ENCODE measurements around the gene AKAP8.
A peak's percentile ranks its signal among the peaks of the same experiment; 100 is the strongest.
"Not testable (repeated sequence)": the region's sequence is repeated elsewhere in the genome, so short reads cannot be mapped to it uniquely, and the experiment has no call there.

The AKAP8 gene

DNA sequence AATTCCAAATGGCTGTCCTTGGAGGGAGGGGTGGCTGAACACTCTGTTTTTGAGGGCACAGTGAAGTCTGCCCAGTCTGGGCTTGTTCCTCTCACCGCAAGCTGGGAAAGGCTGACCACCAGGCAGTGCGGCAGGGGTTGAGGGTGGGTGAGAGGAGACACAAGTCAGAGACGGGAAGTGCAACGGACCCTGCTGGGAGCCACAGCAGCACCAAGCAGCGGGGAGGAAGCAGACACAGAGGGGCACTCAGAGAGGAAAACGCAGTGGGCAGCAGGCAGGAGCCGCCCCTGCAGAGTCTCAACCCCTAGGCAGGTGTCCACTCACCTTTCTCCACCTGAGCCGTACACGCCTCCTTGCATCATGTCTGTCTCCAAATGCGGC lies 23.6 kb upstream of the AKAP8 start:
- no peak for DNase-seq

DNA sequence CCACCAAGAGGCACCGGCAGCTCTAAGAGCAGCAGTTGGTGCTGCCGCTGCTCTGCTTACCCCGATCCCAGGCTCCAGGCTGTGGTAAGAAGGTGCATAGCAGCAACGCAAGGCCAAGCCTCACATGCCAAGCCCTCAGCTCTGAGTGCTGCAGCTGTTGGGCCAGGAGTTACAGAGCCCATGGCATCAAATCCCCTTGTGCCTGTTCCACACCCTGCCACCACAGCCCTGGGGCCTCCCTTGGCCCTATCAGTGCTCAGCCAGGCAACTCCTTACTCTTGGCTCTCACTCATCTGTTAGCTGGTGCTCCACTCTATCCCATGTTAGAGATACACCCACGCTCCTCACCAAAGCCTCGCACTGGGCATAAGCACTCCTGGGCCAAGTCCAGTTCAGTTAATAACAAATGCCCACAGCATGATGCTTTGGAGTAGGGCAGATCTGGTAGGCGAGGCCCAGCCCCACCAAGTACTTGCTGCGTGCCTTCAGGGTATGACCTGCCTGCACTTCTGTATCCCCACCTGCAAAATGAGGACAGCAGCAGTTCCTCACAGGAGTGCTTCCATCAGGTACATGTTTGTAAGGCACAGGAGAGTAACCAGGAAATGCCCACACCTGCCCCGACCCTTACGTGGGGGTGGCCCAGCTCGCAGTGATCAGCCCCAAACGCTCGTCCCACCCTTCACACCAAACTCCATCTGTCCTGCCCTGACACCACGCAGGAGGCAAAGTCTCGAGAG lies 23.0 kb upstream of the AKAP8 start:
- DNase-seq = no peak

DNA sequence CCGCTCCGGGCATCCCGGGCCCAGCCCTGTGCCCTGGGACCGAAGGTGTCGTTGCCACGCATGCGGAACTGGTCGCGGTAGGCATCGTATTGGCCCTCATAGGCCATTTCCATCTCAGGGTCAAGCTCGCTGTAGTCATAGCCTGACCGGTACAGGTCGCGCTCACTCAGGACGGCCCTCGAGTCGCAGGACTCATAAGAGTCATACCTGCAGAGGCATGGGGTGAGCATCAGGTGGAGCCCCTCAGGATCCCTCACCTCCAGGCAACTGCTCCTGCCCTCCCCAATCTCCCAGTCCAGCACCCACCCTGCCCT lies 21.8 kb upstream of the AKAP8 start:
- DNase-seq = no peak

DNA sequence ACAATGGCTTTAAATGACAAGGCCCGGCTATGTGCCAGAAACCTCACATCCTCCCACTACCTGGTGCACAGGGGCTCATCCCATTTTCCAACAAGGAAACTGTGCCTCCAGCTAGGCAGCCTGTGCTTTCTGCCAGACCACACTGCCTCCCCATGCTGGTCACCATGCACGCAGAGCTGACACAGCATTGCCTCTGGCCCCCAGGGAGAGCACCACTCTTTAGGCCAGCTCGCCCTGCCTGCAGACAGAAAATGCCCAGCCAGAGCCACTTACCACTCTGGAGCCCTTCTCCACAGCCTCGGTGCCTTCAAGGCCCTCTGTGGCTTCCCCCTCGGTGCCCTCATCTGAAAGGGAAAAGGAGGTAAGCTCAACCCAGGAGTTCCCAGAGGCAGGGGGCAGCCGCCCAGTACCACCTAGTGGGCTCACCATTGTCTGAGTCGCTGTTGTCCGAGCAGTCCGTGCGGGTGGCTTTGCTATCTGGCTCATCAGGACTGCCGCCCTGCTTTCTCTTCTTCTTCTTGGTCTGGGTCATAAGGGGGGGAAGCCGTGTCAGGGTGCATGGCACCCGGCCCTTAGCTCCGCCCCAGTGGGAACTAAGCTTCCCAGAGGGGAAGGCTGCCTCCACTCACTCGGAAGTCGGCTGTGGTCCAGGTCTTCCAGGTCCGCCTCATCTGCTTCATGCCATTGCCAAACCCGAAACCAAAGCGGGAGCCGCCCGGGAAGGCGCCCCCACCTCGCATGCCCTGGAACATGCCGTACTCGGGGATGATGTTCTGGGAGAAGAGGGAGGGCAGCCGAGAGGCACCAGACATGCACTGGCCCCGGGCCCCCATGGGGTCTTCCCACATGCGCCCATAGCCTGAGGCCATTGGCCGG lies 21.2 kb upstream of the AKAP8 start:
- no peak for DNase-seq

DNA sequence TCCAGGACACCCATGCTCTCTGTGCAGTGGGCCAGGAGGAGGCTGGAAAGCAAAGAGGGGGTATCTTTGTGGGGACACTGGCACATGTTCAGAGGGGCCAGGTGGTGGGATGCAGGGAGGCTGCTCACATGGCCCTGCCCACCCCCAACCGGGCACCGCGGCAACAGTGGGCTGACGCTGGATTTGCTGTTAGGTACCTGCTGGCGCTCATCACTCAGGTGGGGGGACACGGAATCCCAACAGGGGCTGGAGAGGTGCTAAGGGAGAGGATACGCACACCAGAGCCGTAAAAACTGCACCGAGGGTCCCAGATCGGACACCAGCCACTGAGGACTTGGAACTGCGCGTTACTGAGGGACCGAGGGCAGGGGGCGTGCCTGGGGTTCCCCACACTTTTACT lies 20.0 kb upstream of the AKAP8 start:
- no peak for DNase-seq

DNA sequence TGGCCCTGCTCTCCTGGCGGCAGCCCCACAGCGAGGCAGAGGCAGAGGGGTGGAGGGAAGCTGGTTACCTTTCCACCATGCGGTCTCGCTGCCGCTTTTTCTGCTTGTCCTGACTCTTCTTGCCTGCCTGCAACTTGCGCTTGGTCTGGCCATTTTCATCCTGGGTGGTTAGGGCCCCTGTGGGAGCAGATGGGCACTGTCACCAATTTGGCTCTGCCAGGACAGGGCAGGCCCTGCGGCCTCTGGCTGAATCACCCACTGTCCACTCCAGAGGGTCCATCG lies 19.6 kb upstream of the AKAP8 start:
- DNase-seq = no peak

DNA sequence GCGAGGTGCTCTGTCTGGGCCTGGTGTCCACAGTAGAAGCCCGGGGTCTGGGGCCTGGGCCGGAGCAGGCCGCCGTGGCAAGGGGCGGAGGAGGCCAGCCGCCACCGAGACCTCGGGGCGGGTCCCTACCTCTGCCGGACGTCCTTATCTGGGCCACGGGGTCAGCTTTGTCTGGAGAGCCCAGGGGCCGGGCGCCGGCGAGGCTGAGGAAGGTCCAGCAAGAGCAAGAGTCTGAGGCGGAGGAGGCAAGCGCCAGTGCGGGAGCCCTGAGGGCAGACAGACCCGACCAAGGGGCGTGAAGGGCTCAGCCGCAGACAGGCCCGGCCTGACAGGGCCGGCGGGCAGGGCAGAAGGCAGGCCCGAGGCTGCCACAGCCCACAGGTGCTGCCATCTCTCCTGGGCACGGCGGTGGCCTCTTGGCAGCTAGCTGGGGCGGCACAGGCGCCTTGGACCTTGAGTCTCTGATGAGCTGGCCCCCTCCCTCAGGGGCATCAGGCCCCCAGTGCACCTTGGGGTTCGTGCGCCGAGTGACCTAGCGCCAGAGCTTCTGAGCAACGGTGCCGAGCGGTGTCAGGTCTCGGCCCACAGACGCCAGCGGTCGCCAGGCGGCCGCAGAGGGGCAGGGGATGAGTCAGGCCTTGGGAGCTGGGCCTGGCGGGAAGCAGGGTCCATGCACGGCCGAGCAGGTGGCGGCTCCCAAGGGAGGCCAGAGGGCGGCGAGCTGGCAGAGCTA lies 19.1 kb upstream of the AKAP8 start:
- no peak for DNase-seq

DNA sequence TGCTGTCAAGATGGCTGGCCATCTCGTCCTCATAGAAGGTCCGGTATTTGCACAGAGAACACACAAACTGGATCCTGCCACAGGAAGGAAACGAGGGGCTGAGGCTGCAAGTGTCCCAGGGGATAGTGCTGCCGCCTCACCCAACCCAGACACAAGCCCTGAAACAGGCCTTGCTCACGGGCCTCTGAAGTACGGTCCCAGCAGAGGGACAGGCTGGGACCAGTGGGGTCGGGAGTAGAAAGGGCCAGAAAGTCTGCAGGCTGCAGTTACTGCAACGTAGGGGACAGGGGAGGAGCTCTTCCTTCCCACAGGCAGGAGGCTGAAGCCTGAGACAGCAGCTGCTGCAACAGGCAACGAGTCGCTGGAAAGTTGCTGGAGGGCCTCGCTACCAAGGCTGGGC lies 18.2 kb upstream of the AKAP8 start:
- no peak for DNase-seq

DNA sequence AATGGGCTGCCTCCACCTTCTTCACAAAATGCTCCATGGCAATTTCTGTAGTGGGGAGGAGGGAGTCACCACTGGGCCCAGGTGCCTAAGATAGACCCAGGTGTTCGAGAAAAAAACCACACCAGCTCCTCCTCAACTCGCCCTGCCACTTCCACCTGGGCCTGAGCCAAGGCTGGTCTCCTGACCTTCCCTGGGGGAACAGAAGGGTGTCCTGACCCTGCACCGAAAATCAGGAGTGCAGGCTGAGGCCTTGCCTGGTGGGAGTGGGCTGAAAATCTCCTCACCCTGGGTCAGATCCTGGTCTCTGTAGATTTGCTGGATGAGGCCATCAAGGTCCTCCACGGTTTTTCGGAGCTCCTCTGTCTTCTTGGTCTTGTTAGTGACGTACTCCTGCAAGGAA lies 17.6 kb upstream of the AKAP8 start:
- no peak for DNase-seq

DNA sequence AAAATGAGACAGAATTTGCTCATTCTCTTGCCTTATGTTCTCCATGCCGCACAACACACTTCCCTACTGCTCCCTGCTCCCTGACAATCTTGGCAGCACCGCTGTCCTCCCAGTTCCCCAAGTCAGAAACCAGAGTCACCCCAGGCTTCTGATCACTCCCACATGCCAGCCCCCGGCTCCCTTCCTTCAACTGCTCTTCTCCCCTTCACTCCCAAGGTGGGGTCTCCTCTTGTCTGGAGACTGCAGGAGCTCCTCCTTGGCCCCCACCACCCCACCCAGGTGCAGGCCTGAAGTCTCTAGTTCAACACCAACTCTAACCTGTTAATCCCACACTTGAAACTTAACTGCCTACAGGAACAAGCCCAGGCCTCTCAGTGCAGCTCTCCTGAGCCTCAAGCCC lies 16.8 kb upstream of the AKAP8 start:
- no peak for DNase-seq

DNA sequence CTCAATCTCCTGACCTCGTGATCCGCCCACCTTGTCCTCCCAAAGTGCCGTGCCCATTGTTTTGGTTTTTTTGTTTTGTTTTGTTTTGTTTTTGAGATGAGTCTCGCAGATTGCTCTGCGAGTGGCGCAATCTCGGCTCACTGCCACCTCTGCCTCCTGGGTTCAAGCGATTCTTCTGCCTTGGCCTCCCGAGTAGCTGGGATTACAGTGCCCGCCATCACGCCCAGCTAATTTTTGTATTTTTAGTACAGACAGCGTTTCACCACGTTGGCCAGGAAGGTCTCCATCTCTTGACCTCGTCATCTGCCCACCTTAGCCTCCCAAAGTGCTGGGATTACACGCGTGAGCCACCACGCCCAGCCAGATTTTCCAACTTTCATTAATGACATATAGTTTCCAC lies 15.7 kb upstream of the AKAP8 start:
- not testable (repeated sequence) for DNase-seq

DNA sequence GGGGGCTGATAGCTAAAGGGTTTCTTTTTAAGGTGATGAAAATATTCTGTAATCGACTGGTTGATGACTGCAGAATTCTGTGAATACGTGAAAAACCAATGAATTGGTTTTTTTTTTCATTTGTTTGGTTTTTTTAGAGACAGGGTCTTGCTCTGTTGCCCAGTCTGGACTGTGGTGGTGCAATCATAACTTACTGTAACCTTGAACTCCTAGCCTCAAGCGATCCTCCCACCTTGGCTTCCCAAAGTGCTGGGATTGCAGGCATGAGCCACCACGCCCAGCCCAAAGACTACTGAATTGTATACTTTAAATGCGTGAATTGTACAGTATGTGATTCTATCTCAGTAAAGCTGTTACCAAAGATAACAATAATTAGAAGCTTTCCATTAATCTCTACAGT lies 14.8 kb upstream of the AKAP8 start:
- DNase-seq = no peak

DNA sequence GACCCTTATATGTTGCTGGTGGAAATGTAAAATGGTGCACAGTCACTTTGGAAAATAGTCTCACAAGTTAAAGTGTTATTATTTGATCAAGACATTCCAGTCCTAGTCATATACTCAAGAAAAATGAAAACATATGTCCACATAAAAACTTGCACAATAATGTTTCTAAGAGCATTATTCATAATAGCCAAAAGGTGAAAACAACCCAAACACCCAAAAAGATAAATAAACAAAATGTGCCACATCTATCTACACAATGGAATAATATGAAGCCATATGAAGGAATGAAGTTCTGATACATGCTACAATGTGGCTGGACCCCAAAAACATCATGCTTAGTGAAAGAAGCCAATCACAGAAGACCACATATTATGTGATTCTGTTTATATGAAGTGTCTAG lies 14.4 kb upstream of the AKAP8 start:
- DNase-seq = no peak

DNA sequence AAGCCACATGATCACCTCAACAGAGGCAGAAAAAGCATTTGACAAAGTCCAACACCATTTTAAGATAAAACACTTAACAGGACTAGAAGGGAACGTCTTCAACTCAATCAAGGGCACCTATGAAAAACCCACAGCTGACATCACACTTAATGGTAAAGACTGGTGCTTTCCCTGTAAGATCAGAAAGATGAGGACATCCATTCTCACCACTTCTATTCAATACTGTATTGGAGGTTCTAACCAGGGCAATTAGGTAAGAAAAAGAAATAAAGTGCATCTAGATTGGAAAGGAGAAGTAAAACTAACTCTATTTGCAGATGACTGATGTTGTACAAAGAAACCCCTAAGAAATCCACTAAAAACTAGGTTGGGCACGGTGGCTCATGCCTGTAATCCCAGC lies 11.2 kb upstream of the AKAP8 start:
- no peak for DNase-seq

DNA sequence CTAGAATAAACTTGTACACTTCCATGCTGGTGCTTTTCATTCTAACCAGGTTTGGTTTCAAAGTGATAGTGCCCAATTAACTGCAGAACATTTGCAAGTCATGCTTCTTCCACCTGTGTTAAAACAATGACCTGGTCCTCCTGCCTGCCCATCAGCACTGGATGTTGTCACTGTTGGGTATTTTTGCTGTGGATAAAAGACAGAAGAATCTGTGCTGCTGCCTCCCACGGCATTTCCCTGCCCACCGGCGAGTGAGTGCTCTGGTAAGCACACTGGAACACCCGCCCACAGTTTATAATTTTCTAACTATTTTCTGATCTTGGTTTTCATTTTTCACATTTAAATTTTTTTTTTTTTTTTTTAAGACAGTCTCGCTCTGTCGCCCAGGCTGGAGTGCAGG lies 2.3 kb upstream of the AKAP8 start:
- no peak for DNase-seq

DNA sequence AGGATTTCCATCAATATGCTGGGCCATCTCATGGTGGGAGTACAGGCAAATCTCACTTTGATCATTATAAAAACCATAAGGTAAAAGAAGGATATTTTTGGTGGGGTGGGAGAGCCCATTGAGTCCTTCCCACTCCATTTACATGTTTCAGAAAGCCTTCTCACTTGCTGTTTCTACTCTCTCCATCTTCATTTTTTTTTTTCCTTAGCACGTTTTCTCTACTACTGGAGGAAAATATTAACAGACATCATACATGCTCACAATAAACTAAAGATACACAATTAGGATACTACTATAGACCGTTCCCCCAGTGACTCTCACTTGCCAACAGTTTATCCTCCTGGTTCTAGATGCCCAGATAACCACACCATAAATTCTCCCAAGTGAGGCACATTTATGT lies 1.8 kb upstream of the AKAP8 start:
- no peak for DNase-seq

DNA sequence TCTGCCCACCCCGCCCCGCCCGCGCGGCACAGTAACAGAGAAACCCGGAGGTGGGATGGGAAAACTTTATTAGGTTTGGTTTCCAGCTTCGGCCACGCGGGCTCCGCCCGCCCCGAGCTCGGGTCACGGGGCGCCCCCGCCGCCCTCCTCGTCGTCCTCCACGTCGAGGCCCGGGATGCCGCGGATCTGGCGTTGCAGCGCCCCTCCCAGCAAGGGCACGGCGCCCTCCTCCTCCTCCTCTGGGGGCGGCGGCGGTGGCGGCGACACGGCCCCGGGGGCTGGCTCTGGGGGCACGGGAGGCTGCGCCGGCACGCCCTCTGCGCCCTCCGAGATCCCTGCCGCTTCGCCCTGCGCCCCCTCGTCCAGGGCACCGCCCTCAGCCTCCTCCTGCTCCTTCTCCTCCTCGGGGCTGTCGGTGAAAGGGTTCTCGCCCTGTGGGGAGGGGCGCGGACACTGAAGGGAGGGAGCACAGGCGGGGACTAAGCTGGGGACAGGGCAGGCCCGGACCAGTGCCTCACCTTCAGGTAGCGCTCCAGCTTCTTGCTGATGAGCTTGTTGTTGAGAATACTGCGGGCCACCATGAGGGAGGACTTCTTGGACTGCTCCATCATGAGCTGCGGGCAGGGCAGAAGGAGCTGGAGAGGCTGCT lies 536 bp upstream of the AKAP8 start:
- DNase-seq = no peak

DNA sequence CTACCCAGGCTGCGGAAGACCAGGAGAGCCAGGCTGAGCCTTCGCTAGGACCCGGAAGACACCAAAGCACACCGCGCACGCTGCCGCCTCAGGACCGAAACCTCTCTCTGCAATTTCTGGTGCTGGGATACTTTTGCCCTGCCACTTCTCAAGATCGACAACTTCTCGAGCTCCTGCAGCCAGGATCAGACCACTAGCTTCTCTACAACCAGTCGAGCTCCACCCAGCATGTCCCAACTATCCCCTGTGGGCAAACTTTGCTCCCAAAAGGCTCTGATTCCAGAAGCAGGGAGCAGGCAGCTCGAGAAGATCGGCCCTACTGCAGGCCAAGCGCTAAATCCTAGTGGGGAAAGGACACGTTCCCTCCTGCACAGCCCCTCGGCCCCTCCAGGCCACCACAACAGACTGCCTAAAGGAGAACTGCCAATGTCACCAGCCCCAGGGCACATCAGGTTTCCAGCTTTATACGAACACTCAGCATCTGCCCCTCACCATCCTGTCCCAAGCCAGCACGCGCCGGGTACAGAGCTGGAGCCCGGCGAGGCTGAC lies 979 bp downstream of the AKAP8 start:
- DNase-seq = peak; percentile 44

DNA sequence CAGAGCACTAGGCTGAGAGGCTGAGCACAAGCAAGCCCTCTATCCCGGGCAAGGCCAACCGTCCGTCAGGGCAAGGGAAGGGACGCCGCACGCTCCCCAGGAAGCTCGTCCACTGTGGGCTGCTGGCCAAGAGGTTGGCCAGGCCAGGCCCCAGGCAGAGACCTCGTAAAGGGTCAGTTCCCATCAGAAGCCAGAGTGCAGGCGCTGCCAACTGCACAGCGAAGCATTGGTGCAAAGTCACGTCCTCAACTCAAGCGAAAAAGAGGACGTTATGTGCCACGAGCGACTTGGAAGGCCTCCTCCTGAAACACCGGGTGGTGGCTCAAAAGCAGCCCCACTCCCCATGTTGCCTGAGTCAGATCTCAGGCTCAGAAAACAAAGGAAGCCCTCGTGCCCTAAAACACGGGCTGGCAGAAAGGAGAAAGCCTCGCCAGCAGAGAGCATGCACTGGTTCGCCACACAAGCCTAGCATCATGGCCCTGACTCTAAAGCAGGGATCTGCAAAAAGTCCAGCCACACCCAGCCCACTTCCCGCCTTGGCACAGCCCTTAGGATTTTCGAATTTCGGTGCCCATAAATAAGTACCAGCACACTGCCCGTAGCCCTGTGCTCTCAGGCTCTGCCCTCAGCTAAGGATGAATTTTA lies 4.7 kb downstream of the AKAP8 start:
- DNase-seq = no peak

DNA sequence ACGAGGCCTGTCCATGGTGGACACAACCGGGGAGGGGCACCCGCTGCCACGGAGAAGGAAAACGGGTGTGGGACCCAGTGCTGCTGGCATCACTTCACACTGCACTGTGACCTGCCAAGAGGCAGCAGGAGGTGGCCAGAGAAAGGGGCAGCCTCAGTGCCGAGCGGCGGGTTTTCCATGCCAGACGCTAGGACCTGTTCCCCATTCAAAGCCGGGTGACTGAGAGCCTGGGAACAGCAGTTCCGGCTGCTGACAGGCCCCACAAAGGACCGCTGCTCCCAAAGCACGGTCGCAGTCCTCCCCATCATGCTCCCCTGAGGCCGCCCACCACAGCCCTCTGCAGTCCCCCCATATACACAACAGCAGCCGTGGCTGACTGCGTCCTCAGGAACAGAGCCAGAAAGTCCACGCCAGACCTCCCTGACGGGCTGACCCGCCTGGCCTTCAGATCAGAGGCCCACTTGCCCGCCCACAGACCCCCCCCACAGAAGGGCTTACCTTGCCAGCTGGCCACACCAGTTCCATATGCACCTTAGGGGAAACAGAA lies 5.4 kb downstream of the AKAP8 start:
- no peak for DNase-seq

DNA sequence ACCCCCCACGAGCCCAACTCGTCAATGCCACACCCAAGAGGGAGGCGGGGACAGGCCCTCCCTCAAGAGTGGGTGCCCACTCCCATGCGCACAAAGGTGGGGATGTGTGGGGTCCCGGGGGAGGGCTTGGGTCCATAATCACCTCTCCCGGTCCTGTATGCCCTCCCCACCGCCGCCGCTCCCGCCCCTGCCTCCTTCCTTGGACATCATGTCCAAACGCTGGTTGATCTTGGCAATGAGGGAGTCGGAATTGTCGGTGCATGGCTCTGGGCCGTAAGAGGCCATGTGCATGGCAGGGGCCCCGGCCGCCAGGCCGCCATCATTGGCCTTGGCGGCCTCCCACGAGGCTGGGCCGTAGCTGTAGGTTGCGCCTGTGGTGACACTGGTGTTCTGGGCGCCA lies 5.9 kb downstream of the AKAP8 start:
- no peak for DNase-seq

DNA sequence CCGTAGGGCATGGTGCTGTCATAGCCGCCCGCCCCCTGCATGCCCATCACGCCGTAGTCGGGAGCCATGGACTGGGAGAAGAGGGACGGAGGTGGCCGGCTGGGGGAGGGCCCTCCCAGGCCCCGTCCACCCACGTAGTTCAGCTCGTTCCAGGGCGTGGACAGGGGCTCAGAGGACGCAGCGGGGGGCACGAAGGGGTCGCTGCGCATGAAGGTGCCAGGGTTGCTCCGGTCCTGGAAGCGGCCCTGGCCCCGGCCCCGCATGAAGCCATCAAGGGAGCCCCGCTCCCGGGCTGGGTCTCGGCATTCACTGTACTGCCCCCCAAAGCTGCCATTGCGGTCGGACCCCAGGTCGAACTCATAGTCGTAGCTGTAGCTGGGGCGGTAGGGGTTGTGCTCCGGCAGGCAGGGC lies 6.7 kb downstream of the AKAP8 start:
- DNase-seq = no peak

DNA sequence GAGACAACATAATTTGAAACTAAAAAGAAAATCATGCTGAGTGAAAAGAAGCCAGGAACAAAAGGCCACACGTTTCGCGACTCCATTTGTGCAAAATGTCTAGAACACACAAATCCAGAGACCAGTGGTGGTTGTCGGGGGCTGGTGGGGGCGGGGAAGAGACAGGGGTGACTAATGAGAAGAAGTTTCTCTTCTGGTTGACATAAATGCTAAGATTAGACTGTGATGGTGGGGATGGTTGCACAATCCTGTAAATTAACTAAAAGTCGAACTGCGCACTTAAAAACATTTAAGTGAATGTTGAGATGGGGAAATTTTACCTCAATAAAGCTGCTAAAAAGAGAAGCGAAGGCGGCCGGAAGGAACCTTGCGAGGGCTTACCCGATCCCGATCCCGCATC lies 7.1 kb downstream of the AKAP8 start:
- DNase-seq = no peak

All from CD4-positive, alpha-beta T cell treated with Interleukin-4 for 4 hours (primary cell).